Measurements from ENCODE around the gene PCSK1.

GRCh38 chr5:96344678-96345577, 88.1 kb downstream of the PCSK1 start:
- TF ChIP-seq CTCF (IDR thresholded peaks at IDR 0.05) (peak; percentile 75), ELF1 (IDR thresholded peaks at IDR 0.05) (no peak), ZBTB33 (IDR thresholded peaks at IDR 0.05; ENCODE audit: borderline replicate concordance, low read depth) (no peak), EP300 (IDR thresholded peaks at IDR 0.05; ENCODE audit: borderline replicate concordance in 1 of 2, low read depth in 1 of 2, low read length in 1 of 2) (no peak), REST (IDR thresholded peaks at IDR 0.05; ENCODE audit: low read depth, low read length) (no peak), TAF1 (IDR thresholded peaks at IDR 0.05; ENCODE audit: borderline replicate concordance, low read depth, low read length) (no peak)
